Hepatocyte (in vitro differentiated cells): Measurements from ENCODE around the gene CYP2U1.

Experiments
- EZH2phosphoT487 ChIP-seq: fragments of 200-600 bp; sonication (generic); IDR thresholded peaks from one replicate; pipeline ENCODE4 v1.6.1; 2018; ENCODE audit warnings: antibody characterized with exemption, mild to moderate bottlenecking, low read depth, moderate library complexity; ENCODE audit not compliant: unreplicated experiment, severe bottlenecking
- TF ChIP-seq, protein P1 (sequence below): fragments of 200-600 bp; sonication (generic); IDR thresholded peaks from 2 replicates; pipeline ENCODE4 v1.5.1; 2016; ENCODE audit warnings: antibody characterized with exemption, mild to moderate bottlenecking; ENCODE audit not compliant: poor library complexity

- TF ChIP-seq, protein P1, sequence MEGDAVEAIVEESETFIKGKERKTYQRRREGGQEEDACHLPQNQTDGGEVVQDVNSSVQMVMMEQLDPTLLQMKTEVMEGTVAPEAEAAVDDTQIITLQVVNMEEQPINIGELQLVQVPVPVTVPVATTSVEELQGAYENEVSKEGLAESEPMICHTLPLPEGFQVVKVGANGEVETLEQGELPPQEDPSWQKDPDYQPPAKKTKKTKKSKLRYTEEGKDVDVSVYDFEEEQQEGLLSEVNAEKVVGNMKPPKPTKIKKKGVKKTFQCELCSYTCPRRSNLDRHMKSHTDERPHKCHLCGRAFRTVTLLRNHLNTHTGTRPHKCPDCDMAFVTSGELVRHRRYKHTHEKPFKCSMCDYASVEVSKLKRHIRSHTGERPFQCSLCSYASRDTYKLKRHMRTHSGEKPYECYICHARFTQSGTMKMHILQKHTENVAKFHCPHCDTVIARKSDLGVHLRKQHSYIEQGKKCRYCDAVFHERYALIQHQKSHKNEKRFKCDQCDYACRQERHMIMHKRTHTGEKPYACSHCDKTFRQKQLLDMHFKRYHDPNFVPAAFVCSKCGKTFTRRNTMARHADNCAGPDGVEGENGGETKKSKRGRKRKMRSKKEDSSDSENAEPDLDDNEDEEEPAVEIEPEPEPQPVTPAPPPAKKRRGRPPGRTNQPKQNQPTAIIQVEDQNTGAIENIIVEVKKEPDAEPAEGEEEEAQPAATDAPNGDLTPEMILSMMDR, result no peak
- TF ChIP-seq EZH2phosphoT487, result no peak
Observed at GRCh38 chr4:107970063-107970798, 38.9 kb downstream of the CYP2U1 start.
